Measurements from ENCODE around the gene ANKRD6. TPM values are rescaled to one million over a fixed set of nuclear protein-coding genes. Genes with fewer than 3 reads are reported as not detected.

The ANKRD6 gene
- total RNA-seq, 1 experiment from 2014 or later, result 25.4 TPM

DNA sequence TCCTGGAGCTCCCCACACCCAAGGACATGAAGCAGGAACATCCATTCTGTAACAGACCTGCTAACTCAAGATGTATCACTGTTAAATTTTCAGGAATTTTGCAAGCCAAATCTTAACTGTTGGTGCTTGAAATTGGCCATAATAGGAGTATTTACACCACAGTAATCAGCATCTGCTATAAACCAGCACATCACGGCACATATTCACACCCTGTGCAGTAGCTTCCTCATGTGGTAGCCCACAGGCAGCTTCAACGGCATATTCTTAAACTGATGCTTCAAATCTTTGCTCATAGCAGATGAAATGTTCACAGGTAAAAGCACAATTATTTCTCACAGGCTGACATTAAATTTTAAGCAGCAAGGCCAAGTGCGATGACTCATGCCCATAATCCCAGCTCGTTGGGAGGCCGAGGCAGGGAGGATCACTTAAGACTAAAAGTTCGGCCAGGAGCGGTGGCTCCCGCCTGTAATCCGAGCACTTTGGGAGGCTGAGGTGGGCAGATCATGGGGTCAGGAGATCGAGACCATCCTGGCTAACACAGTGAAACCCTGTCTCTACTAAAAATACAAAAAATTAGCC lies 249.1 kb downstream of the ANKRD6 start:
- H3K4me1 ChIP-seq (ENCODE audit: insufficient read depth, low read length, poor library complexity, severe bottlenecking), result no peaks in the 10 kb centered on the region
- no TSS peak for BruUV-seq (replicated peaks)
- peaks cover 90% of the 10 kb centered on the region for H3K36me3 ChIP-seq (ENCODE audit: insufficient read depth, low read length, poor library complexity, severe bottlenecking)
- H3K27ac ChIP-seq (ENCODE audit: low read depth, low read length, poor library complexity, severe bottlenecking), result no peak overlapping the region
- no peak for DNase-seq (ENCODE audit: low spot score)
- no peaks in the 10 kb centered on the region for H3K27me3 ChIP-seq (replicated peaks; ENCODE audit: insufficient read depth, low read depth, low read length, poor library complexity)
- TF ChIP-seq, protein P1, sequence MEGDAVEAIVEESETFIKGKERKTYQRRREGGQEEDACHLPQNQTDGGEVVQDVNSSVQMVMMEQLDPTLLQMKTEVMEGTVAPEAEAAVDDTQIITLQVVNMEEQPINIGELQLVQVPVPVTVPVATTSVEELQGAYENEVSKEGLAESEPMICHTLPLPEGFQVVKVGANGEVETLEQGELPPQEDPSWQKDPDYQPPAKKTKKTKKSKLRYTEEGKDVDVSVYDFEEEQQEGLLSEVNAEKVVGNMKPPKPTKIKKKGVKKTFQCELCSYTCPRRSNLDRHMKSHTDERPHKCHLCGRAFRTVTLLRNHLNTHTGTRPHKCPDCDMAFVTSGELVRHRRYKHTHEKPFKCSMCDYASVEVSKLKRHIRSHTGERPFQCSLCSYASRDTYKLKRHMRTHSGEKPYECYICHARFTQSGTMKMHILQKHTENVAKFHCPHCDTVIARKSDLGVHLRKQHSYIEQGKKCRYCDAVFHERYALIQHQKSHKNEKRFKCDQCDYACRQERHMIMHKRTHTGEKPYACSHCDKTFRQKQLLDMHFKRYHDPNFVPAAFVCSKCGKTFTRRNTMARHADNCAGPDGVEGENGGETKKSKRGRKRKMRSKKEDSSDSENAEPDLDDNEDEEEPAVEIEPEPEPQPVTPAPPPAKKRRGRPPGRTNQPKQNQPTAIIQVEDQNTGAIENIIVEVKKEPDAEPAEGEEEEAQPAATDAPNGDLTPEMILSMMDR (conservative IDR thresholded peaks at IDR 0.05; ENCODE audit: low read depth, low read length), result no peak
- TF ChIP-seq EZH2 (IDR thresholded peaks at IDR 0.05; ENCODE audit: borderline replicate concordance, low read depth, low read length, poor library complexity, severe bottlenecking), result no peak
- no peaks in the 10 kb centered on the region for H3K9me3 ChIP-seq (ENCODE audit: low read depth, low read length, poor library complexity, severe bottlenecking)
- H3K4me3 ChIP-seq (ENCODE audit: low read depth, low read length, poor library complexity, severe bottlenecking), result no peak overlapping the region
- POLR2A ChIA-PET (ENCODE audit: low non-redundant PET), result no interaction called here
- intact Hi-C loops (cut with micrococcal nuclease; ENCODE audit: unreplicated experiment), result no loop called here
- CTCF ChIA-PET, result no interaction called here

DNA sequence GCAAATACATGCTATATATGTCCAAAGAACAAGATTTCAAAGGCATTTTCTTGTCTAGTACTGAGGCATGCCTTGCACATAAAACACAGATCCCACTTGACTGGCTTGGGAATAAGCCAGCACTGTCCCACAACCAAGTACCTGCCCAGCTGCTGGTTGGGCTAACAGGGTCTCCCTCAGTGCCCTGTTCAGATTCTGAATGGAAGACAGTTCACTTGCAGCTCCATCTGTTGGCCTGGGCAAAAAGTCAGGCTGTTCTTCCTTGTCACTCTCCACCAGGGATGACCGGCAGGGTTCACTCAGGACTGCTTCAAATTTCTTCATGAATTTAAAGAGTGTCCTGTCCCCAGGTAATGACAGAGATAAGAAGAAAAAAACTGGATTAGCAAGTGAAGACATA lies 250.0 kb downstream of the ANKRD6 start:
- intact Hi-C loops (cut with micrococcal nuclease; ENCODE audit: unreplicated experiment), result no loop called here
- Histone ChIP-seq H3K27ac (ENCODE audit: low read depth, low read length, poor library complexity, severe bottlenecking) (no peak overlapping the region), H3K4me1 (ENCODE audit: insufficient read depth, low read length, poor library complexity, severe bottlenecking) (no peaks in the 10 kb centered on the region), H3K4me3 (ENCODE audit: low read depth, low read length, poor library complexity, severe bottlenecking) (no peak overlapping the region), H3K27me3 (replicated peaks; ENCODE audit: insufficient read depth, low read depth, low read length, poor library complexity) (no peaks in the 10 kb centered on the region), H3K36me3 (ENCODE audit: insufficient read depth, low read length, poor library complexity, severe bottlenecking) (peaks cover 91% of the 10 kb centered on the region), H3K9me3 (ENCODE audit: low read depth, low read length, poor library complexity, severe bottlenecking) (no peaks in the 10 kb centered on the region)
- CTCF ChIA-PET, result no interaction called here
- DNase-seq (ENCODE audit: low spot score), result no peak
- BruUV-seq (replicated peaks), result no TSS peak
- POLR2A ChIA-PET (ENCODE audit: low non-redundant PET), result no interaction called here
- TF ChIP-seq, protein P1 (conservative IDR thresholded peaks at IDR 0.05; ENCODE audit: low read depth, low read length), result no peak
- no peak for TF ChIP-seq EZH2 (IDR thresholded peaks at IDR 0.05; ENCODE audit: borderline replicate concordance, low read depth, low read length, poor library complexity, severe bottlenecking)

Other genes with a start within 250 kb of the ANKRD6 start
- 0.37 and 0.67 TPM in 2 replicates for gene GABRR1, start 215.8 kb upstream of the ANKRD6 start, total RNA-seq (2021)
- 0.67 and 0.74 TPM in 2 replicates for gene GABRR2, start 117.9 kb upstream of the ANKRD6 start, total RNA-seq (2021)
- gene UBE2J1, start 80.4 kb upstream of the ANKRD6 start, total RNA-seq (2021), result 36.1 and 38.6 TPM in 2 replicates
- 9.5 and 10.6 TPM in 2 replicates for gene RRAGD, start 20.9 kb upstream of the ANKRD6 start, total RNA-seq (2021)
- 64.3 and 68.2 TPM in 2 replicates for gene LYRM2, start 205.6 kb downstream of the ANKRD6 start, total RNA-seq (2021)

Measured in A673 (cell line).